Retinal pigment epithelial cell (primary cell): ENCODE measurements around the gene KRTAP4-2.
"Not testable (repeated sequence)": the region's sequence is repeated elsewhere in the genome, so short reads cannot be mapped to it uniquely, and the experiment has no call there.

ENCODE experiments used
- DNase-seq: peaks from one replicate; pipeline ENCODE4 v3.0.0-alpha.2; 2010; ENCODE audit warnings: low read depth
- H3K4me3 ChIP-seq: 2 replicates; pipeline ENCODE4 v1.5.1; 2011; ENCODE audit warnings: mild to moderate bottlenecking, low read length, control low read depth, moderate library complexity
- TF ChIP-seq, protein P1 (sequence below): conservative IDR thresholded peaks from 2 replicates; pipeline ENCODE4 v1.5.1; 2011; ENCODE audit warnings: low read depth, low read length, control low read depth, inconsistent platforms

The KRTAP4-2 gene

DNA sequence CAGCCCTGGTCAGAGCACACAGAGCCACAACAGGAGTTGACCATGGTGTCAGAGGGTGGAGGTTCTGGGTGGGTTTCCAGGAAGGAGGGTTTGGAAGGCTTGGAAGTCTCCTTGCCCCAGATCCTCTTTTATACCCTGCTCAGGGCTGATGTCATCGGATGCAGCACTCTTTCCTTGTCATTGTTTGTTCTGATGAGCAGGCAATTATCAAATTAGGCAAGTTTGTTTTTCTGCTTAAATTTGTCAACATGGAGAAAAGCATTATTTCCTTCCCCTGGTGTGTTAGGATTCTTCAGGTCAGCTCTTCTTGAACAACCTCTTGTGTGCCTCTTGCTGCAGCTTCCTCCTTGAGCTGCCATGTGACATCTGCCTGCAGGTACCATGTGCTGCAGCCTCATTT is 17.4 kb downstream of the KRTAP4-2 start, which contains the start of gene KRTAP4-4:
KRTAP4-4 (minus strand) TSS at position 101 of the 400 bp plus-strand sequence; CDS start at position 44, 57 bp downstream.
- H3K4me3 ChIP-seq: no peak within 1 kb of the TSS
- TF ChIP-seq, protein P1, sequence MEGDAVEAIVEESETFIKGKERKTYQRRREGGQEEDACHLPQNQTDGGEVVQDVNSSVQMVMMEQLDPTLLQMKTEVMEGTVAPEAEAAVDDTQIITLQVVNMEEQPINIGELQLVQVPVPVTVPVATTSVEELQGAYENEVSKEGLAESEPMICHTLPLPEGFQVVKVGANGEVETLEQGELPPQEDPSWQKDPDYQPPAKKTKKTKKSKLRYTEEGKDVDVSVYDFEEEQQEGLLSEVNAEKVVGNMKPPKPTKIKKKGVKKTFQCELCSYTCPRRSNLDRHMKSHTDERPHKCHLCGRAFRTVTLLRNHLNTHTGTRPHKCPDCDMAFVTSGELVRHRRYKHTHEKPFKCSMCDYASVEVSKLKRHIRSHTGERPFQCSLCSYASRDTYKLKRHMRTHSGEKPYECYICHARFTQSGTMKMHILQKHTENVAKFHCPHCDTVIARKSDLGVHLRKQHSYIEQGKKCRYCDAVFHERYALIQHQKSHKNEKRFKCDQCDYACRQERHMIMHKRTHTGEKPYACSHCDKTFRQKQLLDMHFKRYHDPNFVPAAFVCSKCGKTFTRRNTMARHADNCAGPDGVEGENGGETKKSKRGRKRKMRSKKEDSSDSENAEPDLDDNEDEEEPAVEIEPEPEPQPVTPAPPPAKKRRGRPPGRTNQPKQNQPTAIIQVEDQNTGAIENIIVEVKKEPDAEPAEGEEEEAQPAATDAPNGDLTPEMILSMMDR: no peak
- no peak for DNase-seq

DNA sequence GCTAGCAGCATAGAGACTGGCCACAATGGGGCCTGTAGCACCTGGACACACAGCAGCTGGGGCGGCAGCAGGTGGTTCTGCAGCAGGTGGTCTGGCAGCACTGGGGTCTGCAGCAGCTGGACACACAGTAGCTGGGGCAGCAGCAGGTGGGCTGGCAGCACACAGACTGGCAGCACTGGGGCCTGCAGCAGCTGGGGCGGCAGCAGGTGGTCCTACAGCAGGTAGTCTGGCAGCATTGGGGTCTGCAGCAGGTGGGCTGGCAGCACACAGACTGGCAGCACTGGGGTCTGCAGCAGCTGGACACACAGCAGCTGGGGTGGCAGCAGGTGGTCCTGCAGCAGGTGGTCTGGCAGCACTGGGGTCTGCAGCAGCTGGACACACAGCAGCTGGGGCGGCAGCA is 17.8 kb downstream of the KRTAP4-2 start:
- H3K4me3 ChIP-seq, DNase-seq: not testable (repeated sequence)

GRCh38 chr17:41153856-41154255 is 24.2 kb downstream of the KRTAP4-2 start:
- no peak for DNase-seq
- TF ChIP-seq, protein P1: no peak

GRCh38 chr17:41151525-41151924 is 26.5 kb downstream of the KRTAP4-2 start:
- H3K4me3 ChIP-seq: no peak overlapping the region
- DNase-seq: no peak
- TF ChIP-seq, protein P1: no peak

More at GRCh38 chr17:41153856-41154255, 24.2 kb downstream of the KRTAP4-2 start:
- no peak overlapping the region for H3K4me3 ChIP-seq

GRCh38 chr17:41150026-41150425 is 28.0 kb downstream of the KRTAP4-2 start:
- H3K4me3 ChIP-seq: no peak overlapping the region
- no peak for DNase-seq
- TF ChIP-seq, protein P1: no peak

- no peak for DNase-seq
- H3K4me3 ChIP-seq: no peak within 1 kb of the TSS
- TF ChIP-seq, protein P1: no peak
Measured at GRCh38 chr17:41149652-41149985, 28.4 kb downstream of the KRTAP4-2 start, which contains the start of gene KRTAP4-5. KRTAP4-5 (minus strand) TSS chr17:41149825; CDS start chr17:41149767, 58 bp downstream.

- H3K4me3 ChIP-seq, DNase-seq: not testable (repeated sequence)
Measured at GRCh38 chr17:41148971-41149651, 28.9 kb downstream of the KRTAP4-2 start.

DNA sequence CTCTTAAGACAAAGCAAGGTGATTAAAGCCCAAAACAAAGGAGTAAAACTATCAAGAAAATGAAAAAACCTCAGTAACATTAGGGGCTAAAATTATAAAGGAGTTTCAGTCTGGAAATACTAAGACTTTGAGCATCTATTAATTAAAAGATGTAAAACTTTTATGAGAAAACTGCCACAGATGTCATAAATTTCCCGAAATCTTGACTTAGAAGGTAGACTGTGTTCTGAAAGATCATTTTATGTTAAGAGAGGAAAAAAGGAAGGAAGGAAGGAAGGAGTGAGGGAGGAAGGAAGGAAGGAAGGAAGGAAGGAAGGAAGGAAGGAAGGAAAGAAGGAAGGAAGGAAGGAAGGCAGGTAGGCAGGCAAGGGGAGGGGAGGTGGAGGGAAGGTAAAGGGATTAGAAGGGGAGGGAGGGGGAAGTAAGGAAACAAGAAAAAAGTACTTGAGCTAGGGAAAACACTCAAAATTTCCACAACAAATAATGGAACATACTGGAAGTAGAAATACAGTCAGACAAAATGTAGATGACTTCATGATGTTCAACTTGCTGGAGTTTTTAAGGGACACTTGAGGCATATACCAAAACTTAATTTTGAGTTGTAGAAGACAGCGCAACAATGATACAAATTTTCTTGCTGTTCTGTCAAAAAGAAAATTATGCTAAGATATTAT is 30.4 kb downstream of the KRTAP4-2 start:
- DNase-seq: no peak
- TF ChIP-seq, protein P1: no peak
- no peak overlapping the region for H3K4me3 ChIP-seq
